ENCODE results near the gene AP3S2. TPM values are rescaled to one million over a fixed set of nuclear protein-coding genes. Genes with fewer than 3 reads are reported as not detected.

AP3S2 gene
- total RNA-seq, 2 donors from 2014 or later: 43.7 to 44.7 TPM

DNA sequence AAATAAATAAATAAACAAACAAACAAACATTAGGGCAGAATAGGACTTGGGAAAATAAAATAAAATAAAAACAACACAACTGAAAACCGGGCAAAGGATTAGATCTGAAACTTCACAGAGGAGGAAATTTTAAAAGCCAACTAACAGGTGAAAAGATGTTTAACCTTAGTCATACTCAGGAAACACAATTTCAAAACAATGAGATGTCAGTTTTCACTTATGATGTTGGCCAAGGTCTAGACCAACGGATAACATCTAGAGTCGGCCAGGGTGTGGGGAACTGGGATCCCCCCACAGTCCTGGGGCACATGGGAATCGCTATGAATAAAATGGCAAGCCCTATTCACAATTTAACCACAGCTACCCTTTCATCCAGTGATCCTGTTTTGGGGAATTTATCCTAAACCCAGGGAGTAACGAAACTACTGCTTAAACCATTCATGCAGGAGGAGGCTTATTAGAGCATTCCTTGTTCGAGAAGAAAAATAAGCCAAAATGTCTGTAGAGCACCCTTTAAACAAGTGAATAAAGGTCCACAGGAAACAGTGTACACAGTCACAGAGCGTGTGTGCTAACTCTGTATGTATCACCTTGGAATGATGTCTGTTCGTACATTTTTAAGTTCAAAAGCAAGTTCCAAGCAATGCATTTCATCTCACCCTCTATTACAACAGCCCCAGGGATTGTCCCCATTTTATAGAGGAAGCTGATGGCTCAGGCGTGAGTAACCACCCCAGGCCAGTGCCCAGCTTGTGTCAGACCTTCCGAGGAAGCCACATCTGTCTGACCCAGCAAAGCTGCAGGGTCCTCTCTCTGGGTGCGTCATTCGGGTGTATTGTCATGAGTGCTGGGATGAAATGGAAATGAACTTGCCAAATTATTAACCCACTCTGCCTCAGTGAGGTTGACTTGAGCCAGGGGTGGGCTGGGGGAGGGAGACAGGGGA, 72.9 kb downstream of the AP3S2 start:
- WGBS: 54% methylated on average over 12 of the region's 12 CpGs
- Histone ChIP-seq H3K27ac (no peak overlapping the region), H3K9me3 (no peaks in the 10 kb centered on the region), H3K36me3 (no peaks in the 10 kb centered on the region), H3K27me3 (replicated peaks; ENCODE audit: insufficient read depth) (no peaks in the 10 kb centered on the region), H3K4me1 (replicated peaks) (no peaks in the 10 kb centered on the region), H3K4me3 (no peak overlapping the region)
- no peak for DNase-seq (ENCODE audit: low spot score)
- intact Hi-C loops (cut with DNase I): no loop called here
- TF ChIP-seq, protein P1, sequence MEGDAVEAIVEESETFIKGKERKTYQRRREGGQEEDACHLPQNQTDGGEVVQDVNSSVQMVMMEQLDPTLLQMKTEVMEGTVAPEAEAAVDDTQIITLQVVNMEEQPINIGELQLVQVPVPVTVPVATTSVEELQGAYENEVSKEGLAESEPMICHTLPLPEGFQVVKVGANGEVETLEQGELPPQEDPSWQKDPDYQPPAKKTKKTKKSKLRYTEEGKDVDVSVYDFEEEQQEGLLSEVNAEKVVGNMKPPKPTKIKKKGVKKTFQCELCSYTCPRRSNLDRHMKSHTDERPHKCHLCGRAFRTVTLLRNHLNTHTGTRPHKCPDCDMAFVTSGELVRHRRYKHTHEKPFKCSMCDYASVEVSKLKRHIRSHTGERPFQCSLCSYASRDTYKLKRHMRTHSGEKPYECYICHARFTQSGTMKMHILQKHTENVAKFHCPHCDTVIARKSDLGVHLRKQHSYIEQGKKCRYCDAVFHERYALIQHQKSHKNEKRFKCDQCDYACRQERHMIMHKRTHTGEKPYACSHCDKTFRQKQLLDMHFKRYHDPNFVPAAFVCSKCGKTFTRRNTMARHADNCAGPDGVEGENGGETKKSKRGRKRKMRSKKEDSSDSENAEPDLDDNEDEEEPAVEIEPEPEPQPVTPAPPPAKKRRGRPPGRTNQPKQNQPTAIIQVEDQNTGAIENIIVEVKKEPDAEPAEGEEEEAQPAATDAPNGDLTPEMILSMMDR (IDR thresholded peaks at IDR 0.05): no peak
- no peak for TF ChIP-seq POLR2A (IDR thresholded peaks at IDR 0.05)
- TF ChIP-seq POLR2AphosphoS5 (IDR thresholded peaks at IDR 0.05): no peak

DNA sequence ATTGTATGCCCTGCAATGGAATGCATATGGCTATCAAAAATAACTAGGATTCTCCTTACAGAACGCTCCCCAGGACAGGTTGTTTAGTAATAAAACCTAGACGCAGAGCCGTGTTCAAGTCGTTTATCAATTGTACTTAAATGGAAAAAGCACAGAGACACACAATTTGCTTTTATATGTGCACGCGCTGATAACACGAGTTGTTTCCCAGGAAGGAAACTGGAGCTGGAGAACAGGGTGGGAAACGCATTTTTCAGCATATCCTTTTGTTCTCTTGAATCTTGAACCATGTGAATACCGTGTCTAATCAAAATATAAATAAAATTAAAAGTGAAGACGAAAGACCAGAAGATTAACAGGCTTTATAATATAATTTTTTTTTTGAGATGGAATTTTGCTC, 75.5 kb downstream of the AP3S2 start:
- Histone ChIP-seq H3K4me3 (no peak overlapping the region), H3K4me1 (replicated peaks) (no peaks in the 10 kb centered on the region), H3K36me3 (no peaks in the 10 kb centered on the region), H3K27ac (no peak overlapping the region), H3K9me3 (no peaks in the 10 kb centered on the region), H3K27me3 (replicated peaks; ENCODE audit: insufficient read depth) (no peaks in the 10 kb centered on the region)
- TF ChIP-seq POLR2A (IDR thresholded peaks at IDR 0.05): no peak
- TF ChIP-seq, protein P1 (IDR thresholded peaks at IDR 0.05): no peak
- TF ChIP-seq POLR2AphosphoS5 (IDR thresholded peaks at IDR 0.05): no peak
- 54% methylated on average over 10 of the region's 10 CpGs for WGBS
- intact Hi-C loops (cut with DNase I): no loop called here
- no peak for DNase-seq (ENCODE audit: low spot score)

DNA sequence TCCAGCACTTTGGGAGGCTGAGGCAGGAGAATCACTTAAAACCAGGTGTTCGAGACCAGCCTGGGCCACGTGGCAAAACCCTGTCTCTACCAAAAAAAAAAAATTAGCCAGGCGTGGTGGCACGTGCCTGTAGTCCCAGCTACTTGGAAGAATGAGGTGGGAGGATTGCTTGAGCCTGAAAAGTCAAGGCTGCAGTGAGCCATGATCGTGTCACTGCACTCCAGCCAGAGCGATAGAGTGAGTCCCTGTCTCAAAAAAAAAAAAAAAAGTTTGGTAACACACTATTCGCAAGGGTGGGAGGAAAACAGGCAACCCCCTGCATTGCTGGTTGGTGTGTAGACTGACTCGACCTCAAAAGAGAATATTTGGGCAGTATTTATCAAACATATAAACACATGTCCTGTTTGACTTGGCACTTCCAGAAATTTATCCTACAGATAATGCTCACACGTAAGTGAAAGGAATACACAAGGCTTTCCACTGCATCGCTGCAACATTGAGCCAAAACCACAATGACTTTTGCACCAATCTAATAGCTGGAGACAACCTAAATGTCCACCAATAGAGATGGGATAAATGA, 76.0 kb downstream of the AP3S2 start:
- intact Hi-C loops (cut with DNase I): no loop called here
- H3K4me1 ChIP-seq (replicated peaks): no peaks in the 10 kb centered on the region
- TF ChIP-seq, protein P1 (IDR thresholded peaks at IDR 0.05): no peak
- TF ChIP-seq POLR2A (IDR thresholded peaks at IDR 0.05) (no peak), POLR2AphosphoS5 (IDR thresholded peaks at IDR 0.05) (no peak)
- no peaks in the 10 kb centered on the region for H3K9me3 ChIP-seq
- 58% methylated on average over 10 of the region's 10 CpGs for WGBS
- H3K36me3 ChIP-seq: no peaks in the 10 kb centered on the region
- no peaks in the 10 kb centered on the region for H3K27me3 ChIP-seq (replicated peaks; ENCODE audit: insufficient read depth)
- H3K4me3 ChIP-seq: no peak overlapping the region
- DNase-seq (ENCODE audit: low spot score): no peak
- H3K27ac ChIP-seq: no peak overlapping the region

DNA sequence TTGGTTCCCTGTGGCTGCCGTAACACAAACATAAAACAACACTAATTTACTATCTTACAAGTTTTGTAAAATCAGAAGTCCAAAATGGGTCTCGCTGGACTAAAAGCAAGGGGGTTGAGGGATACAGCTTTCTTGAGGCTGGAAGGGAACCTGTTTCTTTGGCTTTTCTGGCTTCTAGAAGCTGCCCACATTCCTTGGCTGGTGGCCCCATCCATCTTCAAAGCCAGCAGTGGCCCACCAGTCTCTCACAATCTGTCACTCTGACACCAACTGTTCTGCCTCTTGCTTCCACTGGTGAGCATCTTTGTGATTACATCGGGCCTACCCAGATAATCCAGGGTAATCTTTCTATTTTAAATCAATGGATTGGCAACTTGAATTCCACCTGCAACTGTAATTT, 78.0 kb downstream of the AP3S2 start:
- no peak for TF ChIP-seq POLR2A (IDR thresholded peaks at IDR 0.05)
- TF ChIP-seq POLR2AphosphoS5 (IDR thresholded peaks at IDR 0.05): no peak
- TF ChIP-seq, protein P1 (IDR thresholded peaks at IDR 0.05): no peak
- no peaks in the 10 kb centered on the region for H3K27me3 ChIP-seq (replicated peaks; ENCODE audit: insufficient read depth)
- no peaks in the 10 kb centered on the region for H3K36me3 ChIP-seq
- no peak overlapping the region for H3K4me3 ChIP-seq
- DNase-seq (ENCODE audit: low spot score): no peak
- intact Hi-C loops (cut with DNase I): no loop called here
- no peaks in the 10 kb centered on the region for H3K9me3 ChIP-seq
- WGBS: 70% methylated on average over 3 of the region's 3 CpGs
- H3K4me1 ChIP-seq (replicated peaks): peaks cover 2% of the 10 kb centered on the region
- no peak overlapping the region for H3K27ac ChIP-seq
